ENCODE measurements around the gene DCAF7.

Gene DCAF7

GRCh38 chr17:63524051-63524450 lies 26.2 kb upstream of the DCAF7 start:
- no peak for DNase-seq (ENCODE audit: low read depth, low spot score)

GRCh38 chr17:63525190-63525946 lies 24.9 kb upstream of the DCAF7 start:
- DNase-seq (ENCODE audit: low read depth, low spot score): no peak

GRCh38 chr17:63526861-63527260 lies 23.4 kb upstream of the DCAF7 start:
- no peak for DNase-seq (ENCODE audit: low read depth, low spot score)

GRCh38 chr17:63528183-63528582 lies 22.1 kb upstream of the DCAF7 start:
- DNase-seq (ENCODE audit: low read depth, low spot score): no peak

- DNase-seq (ENCODE audit: low read depth, low spot score): no peak
Observed at GRCh38 chr17:63529711-63530556, 20.3 kb upstream of the DCAF7 start.

- no peak for DNase-seq (ENCODE audit: low read depth, low spot score)
Observed at GRCh38 chr17:63530557-63531021, 19.7 kb upstream of the DCAF7 start.

- no peak for DNase-seq (ENCODE audit: low read depth, low spot score)
Observed at GRCh38 chr17:63531022-63531965, 19.0 kb upstream of the DCAF7 start.

- DNase-seq (ENCODE audit: low read depth, low spot score): no peak
Observed at GRCh38 chr17:63533433-63534077, 16.7 kb upstream of the DCAF7 start.

GRCh38 chr17:63534078-63534570 lies 16.2 kb upstream of the DCAF7 start:
- DNase-seq (ENCODE audit: low read depth, low spot score): no peak

- no peak for DNase-seq (ENCODE audit: low read depth, low spot score)
Observed at GRCh38 chr17:63534816-63535455, 15.3 kb upstream of the DCAF7 start.

- DNase-seq (ENCODE audit: low read depth, low spot score): no peak
Observed at GRCh38 chr17:63535640-63536039, 14.6 kb upstream of the DCAF7 start.

GRCh38 chr17:63537001-63537400 lies 13.3 kb upstream of the DCAF7 start:
- no peak for DNase-seq (ENCODE audit: low read depth, low spot score)

GRCh38 chr17:63537991-63538692 lies 12.1 kb upstream of the DCAF7 start:
- no peak for DNase-seq (ENCODE audit: low read depth, low spot score)

- DNase-seq (ENCODE audit: low read depth, low spot score): no peak
Observed at GRCh38 chr17:63538693-63539595, 11.3 kb upstream of the DCAF7 start.

GRCh38 chr17:63540590-63540989 lies 9.7 kb upstream of the DCAF7 start:
- no peak for DNase-seq (ENCODE audit: low read depth, low spot score)

GRCh38 chr17:63542218-63542545 lies 8.1 kb upstream of the DCAF7 start:
- DNase-seq (ENCODE audit: low read depth, low spot score): no peak

- no peak for DNase-seq (ENCODE audit: low read depth, low spot score)
Observed at GRCh38 chr17:63542942-63543821, 7.1 kb upstream of the DCAF7 start.

GRCh38 chr17:63543822-63544420 lies 6.4 kb upstream of the DCAF7 start:
- no peak for DNase-seq (ENCODE audit: low read depth, low spot score)
